Measurements from ENCODE around the gene FBXL13. TPM values are rescaled to one million over a fixed set of nuclear protein-coding genes. Genes with fewer than 3 reads are reported as not detected.

Gene FBXL13
- total RNA-seq, 1 donor from 2014 or later, result 3.7 TPM

DNA sequence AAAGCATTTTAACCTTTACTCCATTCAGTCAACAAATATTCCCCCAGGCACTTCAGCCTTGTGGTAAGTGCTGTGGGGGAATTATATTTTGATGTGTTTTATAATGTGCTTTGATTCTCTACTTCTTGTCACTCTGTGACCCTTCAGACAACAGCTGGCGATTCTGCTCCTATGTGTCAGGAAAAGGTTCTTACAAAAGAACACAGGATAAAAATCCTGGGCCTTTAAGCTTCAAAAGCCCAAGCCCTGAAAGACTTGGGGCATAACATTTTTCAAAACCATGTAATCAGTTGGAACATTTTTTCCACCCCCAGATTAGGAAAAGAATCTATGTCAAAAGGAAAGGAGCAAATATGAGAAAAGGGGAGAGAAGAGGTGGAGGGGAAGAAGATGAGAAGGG is 199.6 kb downstream of the FBXL13 start:
- peaks cover 0 to 2% (median 0%) of the 10 kb centered on the region in 3 donors for H3K36me3 ChIP-seq (ENCODE audit: control insufficient read depth in 3 of 3, insufficient read depth in 3 of 3, low read length in 3 of 3)
- no peak overlapping the region for H3K27ac ChIP-seq (ENCODE audit: low read depth, low read length)
- H3K9me3 ChIP-seq (ENCODE audit: control insufficient read depth in 3 of 3, low read length in 3 of 3), result no peaks in the 10 kb centered on the region
- H3K4me1 ChIP-seq (ENCODE audit: control insufficient read depth in 3 of 3, insufficient read depth in 3 of 3, low read length in 3 of 3), result no peaks in the 10 kb centered on the region
- no peaks in the 10 kb centered on the region for H3K27me3 ChIP-seq (ENCODE audit: control insufficient read depth in 3 of 3, insufficient read depth in 3 of 3, low read length in 3 of 3)
- no peak overlapping the region for H3K9ac ChIP-seq (ENCODE audit: low read depth in 1 of 3, low read length in 3 of 3)
- no peak overlapping the region for H3K4me3 ChIP-seq (ENCODE audit: low read length in 3 of 3)

DNA sequence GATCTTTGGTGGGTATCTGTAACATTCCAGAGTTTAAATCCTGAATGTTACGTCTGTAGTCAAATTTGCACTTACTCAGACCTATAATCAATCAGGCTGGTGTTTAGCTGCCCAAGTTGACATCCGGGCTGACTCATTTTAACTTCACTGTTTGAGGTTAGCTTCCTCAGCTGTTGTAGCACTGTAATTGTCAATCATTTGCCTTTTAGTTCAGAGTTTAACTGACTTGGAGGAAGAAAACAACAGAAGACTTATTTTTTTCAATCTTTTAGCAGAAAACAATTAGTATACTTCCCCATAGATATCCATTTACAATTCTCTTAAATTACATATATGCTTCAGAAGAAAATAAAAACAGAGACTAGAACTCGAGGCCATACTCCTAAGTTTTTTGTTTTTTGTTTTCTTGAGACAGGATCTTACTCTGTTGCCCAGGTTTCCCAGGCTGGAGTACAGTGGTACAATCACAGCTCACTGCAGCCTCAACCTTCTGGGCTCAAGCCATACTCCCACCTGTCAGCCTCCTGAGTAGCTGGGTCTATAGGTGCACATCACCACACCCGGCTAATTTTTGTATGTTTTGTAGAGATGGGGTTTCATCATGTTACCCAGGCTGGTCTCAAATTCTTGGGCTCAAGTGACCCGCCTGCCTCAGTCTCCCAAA is 200.3 kb downstream of the FBXL13 start:
- Histone ChIP-seq H3K27ac (ENCODE audit: low read depth, low read length) (no peak overlapping the region), H3K4me1 (ENCODE audit: control insufficient read depth in 3 of 3, insufficient read depth in 3 of 3, low read length in 3 of 3) (no peaks in the 10 kb centered on the region), H3K27me3 (ENCODE audit: control insufficient read depth in 3 of 3, insufficient read depth in 3 of 3, low read length in 3 of 3) (no peaks in the 10 kb centered on the region), H3K9ac (ENCODE audit: low read depth in 1 of 3, low read length in 3 of 3) (no peak overlapping the region), H3K4me3 (ENCODE audit: low read length in 3 of 3) (no peak overlapping the region), H3K36me3 (ENCODE audit: control insufficient read depth in 3 of 3, insufficient read depth in 3 of 3, low read length in 3 of 3) (peaks cover 0 to 2% (median 0%) of the 10 kb centered on the region in 3 donors), H3K9me3 (ENCODE audit: control insufficient read depth in 3 of 3, low read length in 3 of 3) (no peaks in the 10 kb centered on the region)

DNA sequence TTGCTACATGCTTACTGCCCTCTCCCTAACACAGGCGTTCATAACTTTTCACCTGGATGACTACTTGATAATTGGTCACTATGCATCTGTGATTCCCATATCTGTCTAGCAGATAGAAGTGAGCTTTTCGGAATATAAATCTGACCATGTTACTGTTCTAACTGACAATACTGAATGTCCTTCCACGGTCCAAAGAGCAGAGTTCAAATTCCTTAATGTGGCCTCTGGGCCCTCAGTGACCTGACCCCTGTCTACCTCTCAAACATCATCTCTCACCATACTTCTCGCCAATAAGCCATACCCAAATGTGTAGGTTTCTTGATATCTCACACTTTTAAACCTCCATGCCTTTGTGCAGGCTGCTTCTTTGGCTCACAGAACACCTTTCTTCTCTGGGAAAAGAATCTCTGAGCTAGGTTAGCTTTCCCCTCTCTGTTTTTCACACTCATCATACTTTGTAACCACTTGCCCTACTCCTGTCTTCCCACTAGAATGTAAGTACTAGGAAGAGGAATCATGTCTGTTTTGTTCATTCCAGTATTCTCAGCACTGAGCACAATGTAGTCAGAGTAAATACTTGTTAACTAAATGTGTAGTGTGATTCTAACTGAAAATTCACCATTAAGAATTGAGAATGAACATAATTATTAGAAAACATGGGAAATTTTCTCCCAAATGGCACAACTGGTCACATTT is 201.0 kb downstream of the FBXL13 start:
- H3K9me3 ChIP-seq (ENCODE audit: control insufficient read depth in 3 of 3, low read length in 3 of 3), result no peaks in the 10 kb centered on the region
- no peak overlapping the region for H3K27ac ChIP-seq (ENCODE audit: low read depth, low read length)
- no peaks in the 10 kb centered on the region for H3K27me3 ChIP-seq (ENCODE audit: control insufficient read depth in 3 of 3, insufficient read depth in 3 of 3, low read length in 3 of 3)
- H3K36me3 ChIP-seq (ENCODE audit: control insufficient read depth in 3 of 3, insufficient read depth in 3 of 3, low read length in 3 of 3), result peaks cover 0 to 2% (median 0%) of the 10 kb centered on the region in 3 donors
- no peak overlapping the region for H3K4me3 ChIP-seq (ENCODE audit: low read length in 3 of 3)
- no peaks in the 10 kb centered on the region for H3K4me1 ChIP-seq (ENCODE audit: control insufficient read depth in 3 of 3, insufficient read depth in 3 of 3, low read length in 3 of 3)
- H3K9ac ChIP-seq (ENCODE audit: low read depth in 1 of 3, low read length in 3 of 3), result no peak overlapping the region

DNA sequence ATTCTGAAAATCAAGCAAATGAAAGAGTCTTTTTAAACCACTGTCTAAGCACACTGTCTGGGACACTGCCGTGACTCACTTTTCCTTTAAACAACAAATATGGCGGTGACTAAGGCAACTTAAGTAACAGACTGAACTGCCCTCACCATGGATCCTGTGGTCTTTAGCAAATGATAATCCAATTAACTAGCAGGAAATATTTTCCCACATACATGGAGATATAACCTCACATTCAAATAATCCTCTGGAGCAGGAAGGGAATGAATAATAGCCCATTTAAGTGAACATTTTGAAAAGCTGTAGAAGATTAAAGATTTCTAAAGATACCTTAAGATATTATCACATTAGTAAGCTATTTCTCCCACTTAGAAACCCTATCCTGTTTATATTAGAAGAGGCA is 202.1 kb downstream of the FBXL13 start:
- no peaks in the 10 kb centered on the region for H3K9me3 ChIP-seq (ENCODE audit: control insufficient read depth in 3 of 3, low read length in 3 of 3)
- H3K4me3 ChIP-seq (ENCODE audit: low read length in 3 of 3), result no peak overlapping the region
- H3K9ac ChIP-seq (ENCODE audit: low read depth in 1 of 3, low read length in 3 of 3), result no peak overlapping the region
- H3K4me1 ChIP-seq (ENCODE audit: control insufficient read depth in 3 of 3, insufficient read depth in 3 of 3, low read length in 3 of 3), result no peaks in the 10 kb centered on the region
- H3K27me3 ChIP-seq (ENCODE audit: control insufficient read depth in 3 of 3, insufficient read depth in 3 of 3, low read length in 3 of 3), result no peaks in the 10 kb centered on the region
- peaks cover 0 to 2% (median 0%) of the 10 kb centered on the region in 3 donors for H3K36me3 ChIP-seq (ENCODE audit: control insufficient read depth in 3 of 3, insufficient read depth in 3 of 3, low read length in 3 of 3)
- H3K27ac ChIP-seq (ENCODE audit: low read depth, low read length), result no peak overlapping the region

DNA sequence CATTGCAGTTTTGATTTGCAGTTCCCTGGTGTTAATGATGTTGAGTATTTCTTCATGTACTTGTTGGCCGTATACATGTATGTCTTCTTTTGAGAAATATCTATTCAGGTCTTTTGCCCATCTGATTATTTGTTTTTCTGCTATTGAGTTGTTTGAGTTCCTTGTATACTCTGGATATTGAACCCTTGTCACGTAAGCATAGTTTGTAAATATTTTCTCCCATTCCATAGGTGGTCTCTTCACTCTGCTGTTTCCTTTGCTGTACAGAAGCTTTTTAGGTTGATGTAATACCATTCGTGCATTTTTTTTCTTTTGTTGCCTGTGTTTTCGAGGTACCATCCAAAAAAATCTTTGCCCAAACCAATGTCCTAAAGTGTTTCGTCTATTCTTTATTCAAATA is 205.4 kb downstream of the FBXL13 start:
- Histone ChIP-seq H3K9ac (ENCODE audit: low read depth in 1 of 3, low read length in 3 of 3) (no peak overlapping the region), H3K27me3 (ENCODE audit: control insufficient read depth in 3 of 3, insufficient read depth in 3 of 3, low read length in 3 of 3) (no peaks in the 10 kb centered on the region), H3K36me3 (ENCODE audit: control insufficient read depth in 3 of 3, insufficient read depth in 3 of 3, low read length in 3 of 3) (no peaks in the 10 kb centered on the region), H3K27ac (ENCODE audit: low read depth, low read length) (no peak overlapping the region), H3K4me3 (ENCODE audit: low read length in 3 of 3) (no peak overlapping the region), H3K9me3 (ENCODE audit: control insufficient read depth in 3 of 3, low read length in 3 of 3) (no peaks in the 10 kb centered on the region), H3K4me1 (ENCODE audit: control insufficient read depth in 3 of 3, insufficient read depth in 3 of 3, low read length in 3 of 3) (no peaks in the 10 kb centered on the region)

DNA sequence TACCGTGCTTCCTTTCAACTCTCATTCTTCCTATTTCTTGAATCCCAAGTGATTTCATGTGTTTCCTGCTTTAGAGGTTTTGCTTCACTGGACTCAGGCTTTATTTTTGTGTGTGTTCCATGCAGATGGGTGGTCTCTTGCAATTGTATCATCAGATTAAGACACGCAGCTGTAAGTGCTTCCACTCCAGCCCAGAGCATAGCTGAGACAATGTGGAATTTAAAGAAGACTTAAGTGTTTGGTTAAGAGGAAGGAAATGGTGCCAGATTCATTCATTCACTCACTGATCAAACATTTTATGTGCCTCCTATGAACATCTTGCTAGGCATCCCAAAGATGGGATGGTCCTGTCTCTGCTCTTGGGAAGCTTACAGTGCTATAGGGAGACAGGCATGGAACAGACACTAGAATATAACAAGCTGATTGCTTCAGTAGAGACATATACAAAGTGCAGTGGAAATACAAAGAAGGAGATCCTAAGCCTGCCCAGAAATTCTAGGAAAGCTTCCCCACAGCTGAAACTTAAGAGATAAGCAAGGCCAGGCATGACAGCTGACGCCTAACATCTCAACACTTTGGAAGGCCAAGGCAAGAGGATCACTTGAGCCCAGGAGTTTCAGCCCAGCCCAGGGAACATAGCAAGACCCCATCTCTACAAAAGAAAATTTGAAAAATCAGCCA is 207.9 kb downstream of the FBXL13 start:
- no peaks in the 10 kb centered on the region for H3K4me1 ChIP-seq (ENCODE audit: control insufficient read depth in 3 of 3, insufficient read depth in 3 of 3, low read length in 3 of 3)
- H3K36me3 ChIP-seq (ENCODE audit: control insufficient read depth in 3 of 3, insufficient read depth in 3 of 3, low read length in 3 of 3), result no peaks in the 10 kb centered on the region
- H3K27me3 ChIP-seq (ENCODE audit: control insufficient read depth in 3 of 3, insufficient read depth in 3 of 3, low read length in 3 of 3), result no peaks in the 10 kb centered on the region
- no peak overlapping the region for H3K27ac ChIP-seq (ENCODE audit: low read depth, low read length)
- no peak overlapping the region for H3K9ac ChIP-seq (ENCODE audit: low read depth in 1 of 3, low read length in 3 of 3)
- H3K4me3 ChIP-seq (ENCODE audit: low read length in 3 of 3), result no peak overlapping the region
- no peaks in the 10 kb centered on the region for H3K9me3 ChIP-seq (ENCODE audit: control insufficient read depth in 3 of 3, low read length in 3 of 3)

DNA sequence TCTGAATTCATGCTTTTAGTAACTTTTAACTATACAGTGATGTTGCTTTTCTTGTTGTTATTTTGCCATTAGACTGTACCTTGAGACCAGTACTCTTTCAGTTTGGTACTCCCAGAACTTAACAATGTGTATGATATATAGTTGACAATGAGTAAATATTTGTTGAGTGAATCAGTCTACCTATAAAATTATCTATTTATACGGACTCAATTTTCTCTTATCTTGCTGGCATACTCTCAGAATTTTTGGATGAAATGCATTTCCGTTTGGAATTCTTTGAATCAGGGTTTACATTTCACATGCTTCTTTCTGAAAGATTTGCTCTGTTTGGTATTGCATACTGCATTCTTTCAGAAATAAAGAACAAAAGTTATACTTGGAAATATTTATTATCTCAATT is 209.6 kb downstream of the FBXL13 start:
- H3K9me3 ChIP-seq (ENCODE audit: control insufficient read depth in 3 of 3, low read length in 3 of 3), result no peaks in the 10 kb centered on the region
- no peaks in the 10 kb centered on the region for H3K36me3 ChIP-seq (ENCODE audit: control insufficient read depth in 3 of 3, insufficient read depth in 3 of 3, low read length in 3 of 3)
- H3K4me1 ChIP-seq (ENCODE audit: control insufficient read depth in 3 of 3, insufficient read depth in 3 of 3, low read length in 3 of 3), result no peaks in the 10 kb centered on the region
- H3K4me3 ChIP-seq (ENCODE audit: low read length in 3 of 3), result no peak overlapping the region
- no peaks in the 10 kb centered on the region for H3K27me3 ChIP-seq (ENCODE audit: control insufficient read depth in 3 of 3, insufficient read depth in 3 of 3, low read length in 3 of 3)
- no peak overlapping the region for H3K27ac ChIP-seq (ENCODE audit: low read depth, low read length)
- no peak overlapping the region for H3K9ac ChIP-seq (ENCODE audit: low read depth in 1 of 3, low read length in 3 of 3)

DNA sequence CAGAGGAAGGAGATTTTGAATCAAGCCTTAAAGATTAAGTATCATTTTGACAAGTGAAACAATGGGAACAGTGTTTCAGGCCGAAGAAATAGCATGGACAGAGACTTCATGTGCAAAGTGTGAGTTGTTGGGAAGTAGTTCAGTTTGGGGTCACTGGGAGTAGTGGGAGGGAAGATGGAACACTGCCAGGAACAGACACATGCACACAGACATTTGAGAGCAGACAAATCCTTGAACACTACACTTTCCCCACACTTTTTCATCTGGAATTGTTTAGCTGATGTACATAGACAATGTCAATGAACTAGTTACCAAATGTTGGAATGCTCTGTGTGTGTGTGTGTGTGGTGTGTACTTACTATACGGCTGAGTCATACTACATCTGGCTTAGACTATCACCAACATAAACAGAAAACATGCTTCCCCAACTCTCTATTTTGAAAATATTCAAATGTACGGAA is 214.2 kb downstream of the FBXL13 start:
- no peak overlapping the region for H3K27ac ChIP-seq (ENCODE audit: low read depth, low read length)

DNA sequence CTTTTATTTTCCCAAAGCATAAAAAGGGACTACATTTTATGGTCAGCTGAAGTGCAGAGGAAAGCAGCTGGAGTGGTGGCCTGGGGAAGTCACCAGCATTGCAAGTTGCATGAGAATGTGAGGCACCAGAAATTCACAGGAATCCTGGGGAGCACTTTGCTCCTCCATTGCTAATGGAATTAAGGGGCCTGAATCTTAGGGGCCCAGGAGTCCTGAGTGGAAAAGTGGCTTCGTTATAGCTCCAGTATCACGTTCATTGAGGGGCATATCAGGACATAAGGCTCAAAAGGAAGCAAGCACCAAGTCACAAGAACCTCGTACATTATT is 214.8 kb downstream of the FBXL13 start:
- H3K36me3 ChIP-seq (ENCODE audit: control insufficient read depth in 3 of 3, insufficient read depth in 3 of 3, low read length in 3 of 3), result no peaks in the 10 kb centered on the region
- H3K27ac ChIP-seq (ENCODE audit: low read depth, low read length), result no peak overlapping the region
- no peak overlapping the region for H3K9ac ChIP-seq (ENCODE audit: low read depth in 1 of 3, low read length in 3 of 3)
- H3K27me3 ChIP-seq (ENCODE audit: control insufficient read depth in 3 of 3, insufficient read depth in 3 of 3, low read length in 3 of 3), result no peaks in the 10 kb centered on the region
- no peaks in the 10 kb centered on the region for H3K9me3 ChIP-seq (ENCODE audit: control insufficient read depth in 3 of 3, low read length in 3 of 3)
- H3K4me3 ChIP-seq (ENCODE audit: low read length in 3 of 3), result no peak overlapping the region
- no peaks in the 10 kb centered on the region for H3K4me1 ChIP-seq (ENCODE audit: control insufficient read depth in 3 of 3, insufficient read depth in 3 of 3, low read length in 3 of 3)

More for the DNA sequence above, 214.2 kb downstream of the FBXL13 start:
- Histone ChIP-seq H3K27me3 (ENCODE audit: control insufficient read depth in 3 of 3, insufficient read depth in 3 of 3, low read length in 3 of 3) (no peaks in the 10 kb centered on the region), H3K4me1 (ENCODE audit: control insufficient read depth in 3 of 3, insufficient read depth in 3 of 3, low read length in 3 of 3) (no peaks in the 10 kb centered on the region), H3K9me3 (ENCODE audit: control insufficient read depth in 3 of 3, low read length in 3 of 3) (no peaks in the 10 kb centered on the region), H3K4me3 (ENCODE audit: low read length in 3 of 3) (no peak overlapping the region), H3K36me3 (ENCODE audit: control insufficient read depth in 3 of 3, insufficient read depth in 3 of 3, low read length in 3 of 3) (no peaks in the 10 kb centered on the region), H3K9ac (ENCODE audit: low read depth in 1 of 3, low read length in 3 of 3) (no peak overlapping the region)

Measured in skeletal muscle tissue (tissue), 4 donors.